Hematopoietic multipotent progenitor cell treated with erythropoietin and hydrocortisone succinate and interleukin-3 and kit ligand, for 6 days (in vitro differentiated cells): ENCODE data around the gene SLC66A2.
A peak's percentile ranks its signal among the peaks of the same experiment; 100 is the strongest.

ENCODE experiments used
- DNase-seq: peaks from one replicate; pipeline ENCODE4 v3.0.0-alpha.2; 2015

Gene SLC66A2

GRCh38 chr18:79935499-79935898 lies 16.0 kb downstream of the SLC66A2 start:
- DNase-seq: no peak

GRCh38 chr18:79935098-79935480 lies 16.4 kb downstream of the SLC66A2 start:
- no peak for DNase-seq

- no peak for DNase-seq
Observed at GRCh38 chr18:79934311-79935097, 16.9 kb downstream of the SLC66A2 start.

- no peak for DNase-seq
Observed at GRCh38 chr18:79933765-79934164, 17.7 kb downstream of the SLC66A2 start.

GRCh38 chr18:79932907-79933306 lies 18.5 kb downstream of the SLC66A2 start:
- no peak for DNase-seq

- DNase-seq: no peak
Observed at GRCh38 chr18:79931475-79931874, 20.0 kb downstream of the SLC66A2 start.

GRCh38 chr18:79930020-79930642 lies 21.3 kb downstream of the SLC66A2 start:
- DNase-seq: peak; percentile 59

GRCh38 chr18:79928563-79928960 lies 22.9 kb downstream of the SLC66A2 start:
- no peak for DNase-seq

- DNase-seq: no peak
Observed at GRCh38 chr18:79927607-79928562, 23.6 kb downstream of the SLC66A2 start.

- DNase-seq: no peak
Observed at GRCh38 chr18:79926715-79927606, 24.5 kb downstream of the SLC66A2 start.

- no peak for DNase-seq
Observed at GRCh38 chr18:79926306-79926705, 25.1 kb downstream of the SLC66A2 start.

GRCh38 chr18:79924814-79925731 lies 26.4 kb downstream of the SLC66A2 start:
- no peak for DNase-seq

GRCh38 chr18:79923896-79924585 lies 27.4 kb downstream of the SLC66A2 start:
- no peak for DNase-seq

- no peak for DNase-seq
Observed at GRCh38 chr18:79922971-79923411, 28.5 kb downstream of the SLC66A2 start.

GRCh38 chr18:79921984-79922965 lies 29.2 kb downstream of the SLC66A2 start:
- DNase-seq: no peak

- DNase-seq: no peak
Observed at GRCh38 chr18:79919089-79919488, 32.4 kb downstream of the SLC66A2 start.

- no peak for DNase-seq
Observed at GRCh38 chr18:79918615-79919011, 32.8 kb downstream of the SLC66A2 start.

- no peak for DNase-seq
Observed at GRCh38 chr18:79917853-79918614, 33.4 kb downstream of the SLC66A2 start.
